Fibroblast of gingiva (primary cell): Measurements from ENCODE around the gene REXO4.

Experiments used
- DNase-seq: peaks from one replicate; pipeline ENCODE4 v3.0.0-alpha.2; 2011; ENCODE audit warnings: low read depth

REXO4 gene

DNA sequence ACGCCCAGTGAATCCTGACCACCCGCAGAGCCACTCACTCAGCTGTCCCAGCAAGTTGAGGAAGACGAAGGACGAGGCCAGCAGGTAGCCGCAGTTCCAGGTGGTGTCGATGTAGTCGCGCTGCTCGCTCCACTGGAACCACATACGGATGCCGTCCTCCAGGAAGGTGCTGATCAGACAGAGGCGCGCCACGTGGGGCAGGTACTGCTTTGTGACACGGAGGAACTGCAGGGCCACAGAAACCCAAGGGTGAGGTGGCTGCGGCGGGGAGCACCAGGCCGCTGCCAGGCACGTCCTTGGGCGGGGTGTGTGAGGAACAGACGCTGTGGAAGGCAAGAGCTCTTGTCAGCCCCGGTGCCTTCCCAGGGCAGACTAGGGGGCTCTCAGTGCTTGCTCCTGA is 50.6 kb downstream of the REXO4 start:
- DNase-seq, result no peak

DNA sequence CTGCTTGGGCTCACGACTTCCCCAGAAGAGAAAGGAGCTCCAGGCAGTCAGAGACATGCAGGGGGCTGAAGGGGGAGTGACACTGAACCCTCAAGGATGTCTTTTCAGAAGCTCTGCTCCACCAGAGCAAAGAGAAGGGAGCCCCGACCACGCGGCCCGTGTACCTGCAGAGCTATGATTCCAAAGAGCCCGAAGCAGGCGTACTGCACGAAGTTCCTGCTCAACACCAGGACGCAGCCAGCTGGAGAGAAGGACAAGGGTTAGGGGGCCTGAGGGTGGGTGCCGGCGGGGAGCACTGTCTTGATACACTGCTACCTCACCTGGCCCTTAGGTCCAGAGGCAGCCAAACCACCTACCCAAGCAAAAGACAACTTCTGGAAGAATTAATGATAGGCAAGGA is 51.4 kb downstream of the REXO4 start:
- DNase-seq, result no peak

DNA sequence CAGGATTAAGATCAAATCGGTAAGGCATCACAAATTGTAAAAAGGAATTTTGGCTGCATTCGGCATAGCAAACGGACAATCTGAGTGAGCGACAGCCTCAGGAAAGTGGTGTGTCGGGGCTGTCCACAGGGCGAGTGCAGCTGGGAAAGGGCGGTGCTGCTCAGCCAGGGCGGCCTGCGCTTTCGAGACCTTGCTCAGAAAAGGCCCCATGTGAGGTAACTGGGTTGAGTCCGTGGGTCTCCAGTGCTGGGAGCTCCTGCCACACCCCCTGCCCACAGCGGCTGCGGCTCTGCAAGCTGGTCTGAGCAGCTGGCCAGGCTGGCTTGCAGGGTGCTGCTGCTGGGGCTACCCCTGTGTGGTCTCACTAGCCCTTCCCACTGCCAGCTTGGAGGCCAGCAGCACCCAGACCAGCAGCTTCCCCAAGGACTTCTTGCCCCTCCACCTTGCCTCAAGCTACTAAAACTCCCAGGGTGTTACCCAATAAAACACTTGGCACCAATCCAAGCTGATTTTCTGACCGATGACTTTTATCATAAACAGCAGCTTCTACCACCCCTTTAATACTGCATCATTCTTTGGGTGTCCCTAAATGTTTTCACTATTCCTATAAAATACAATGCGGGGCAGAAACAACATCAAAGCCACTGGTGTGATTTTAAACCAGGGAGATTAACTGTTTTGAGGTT is 55.3 kb downstream of the REXO4 start:
- no peak for DNase-seq

DNA sequence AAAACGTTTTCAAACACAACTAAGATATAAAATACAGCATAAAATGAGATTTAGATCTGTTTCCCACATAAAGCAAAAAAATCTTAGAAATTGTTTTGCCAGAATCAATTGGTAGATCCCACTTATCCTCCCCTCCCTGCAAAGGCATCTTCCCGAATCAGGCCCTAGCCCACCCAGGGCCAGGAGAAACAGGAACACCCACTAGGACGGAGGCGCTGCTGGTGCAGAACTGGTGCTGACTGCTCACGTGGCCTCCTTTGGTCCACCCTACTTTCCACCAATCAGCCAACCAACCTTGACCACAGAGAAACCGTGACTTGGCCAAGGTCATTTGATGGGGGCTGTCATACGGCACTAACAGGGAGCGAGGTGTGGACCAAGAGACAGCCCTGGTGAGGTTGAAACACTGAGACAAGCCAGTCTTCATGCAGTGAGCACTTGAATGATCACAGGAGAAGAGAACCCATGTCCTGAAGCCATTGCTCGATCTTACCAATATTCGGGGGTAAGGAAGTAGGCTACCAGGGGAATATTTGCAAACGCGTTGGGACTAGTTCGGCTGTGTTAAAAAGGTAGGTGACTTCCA is 56.2 kb downstream of the REXO4 start:
- no peak for DNase-seq

DNA sequence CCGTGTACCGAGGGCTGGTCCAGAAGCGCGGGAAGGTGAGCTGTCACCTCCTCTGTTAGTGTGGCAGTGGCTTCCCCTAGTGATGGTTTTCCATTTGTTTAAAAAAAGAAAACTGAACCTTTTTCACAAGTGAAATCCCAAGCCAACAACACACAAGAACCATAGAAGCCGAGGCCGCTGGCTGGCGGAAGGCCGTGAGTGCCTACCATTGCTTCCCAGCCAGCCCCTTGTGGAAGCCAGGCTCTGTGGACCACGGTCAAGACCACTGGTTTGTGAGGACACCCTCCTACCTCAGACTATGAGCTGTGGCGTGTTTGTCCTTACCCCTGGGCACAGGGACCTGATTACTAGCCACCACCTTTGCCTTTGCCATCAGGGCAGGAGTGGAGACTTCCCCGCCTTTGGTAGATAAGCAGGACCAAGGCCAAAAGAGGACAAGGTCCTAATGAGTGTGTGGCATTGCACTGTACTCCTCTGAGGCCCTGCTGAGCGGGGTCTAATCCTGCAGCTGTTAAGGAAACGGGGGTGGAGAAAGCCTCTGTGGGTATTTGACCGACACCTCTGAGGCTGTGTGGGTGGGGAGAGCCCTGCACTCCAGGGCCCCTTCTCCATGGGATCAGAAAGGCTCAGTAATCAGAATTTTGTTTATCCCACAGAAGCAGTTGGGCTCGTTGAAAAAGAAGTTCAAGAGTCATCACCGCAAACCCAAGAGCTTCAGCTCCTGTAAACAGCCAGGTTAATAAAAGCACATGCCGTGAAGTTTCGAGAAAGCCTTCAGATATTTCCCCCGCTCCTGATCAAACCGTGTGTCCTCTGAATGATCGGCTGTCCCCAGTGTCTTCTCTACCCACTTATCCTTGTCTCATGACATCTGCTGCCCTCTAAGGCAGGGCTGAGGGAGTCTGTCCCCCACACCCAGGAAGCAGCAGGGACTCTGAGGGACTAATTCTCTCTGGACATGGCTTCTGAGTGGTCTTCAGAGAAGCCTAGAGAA is 57.1 kb downstream of the REXO4 start:
- DNase-seq, result no peak

DNA sequence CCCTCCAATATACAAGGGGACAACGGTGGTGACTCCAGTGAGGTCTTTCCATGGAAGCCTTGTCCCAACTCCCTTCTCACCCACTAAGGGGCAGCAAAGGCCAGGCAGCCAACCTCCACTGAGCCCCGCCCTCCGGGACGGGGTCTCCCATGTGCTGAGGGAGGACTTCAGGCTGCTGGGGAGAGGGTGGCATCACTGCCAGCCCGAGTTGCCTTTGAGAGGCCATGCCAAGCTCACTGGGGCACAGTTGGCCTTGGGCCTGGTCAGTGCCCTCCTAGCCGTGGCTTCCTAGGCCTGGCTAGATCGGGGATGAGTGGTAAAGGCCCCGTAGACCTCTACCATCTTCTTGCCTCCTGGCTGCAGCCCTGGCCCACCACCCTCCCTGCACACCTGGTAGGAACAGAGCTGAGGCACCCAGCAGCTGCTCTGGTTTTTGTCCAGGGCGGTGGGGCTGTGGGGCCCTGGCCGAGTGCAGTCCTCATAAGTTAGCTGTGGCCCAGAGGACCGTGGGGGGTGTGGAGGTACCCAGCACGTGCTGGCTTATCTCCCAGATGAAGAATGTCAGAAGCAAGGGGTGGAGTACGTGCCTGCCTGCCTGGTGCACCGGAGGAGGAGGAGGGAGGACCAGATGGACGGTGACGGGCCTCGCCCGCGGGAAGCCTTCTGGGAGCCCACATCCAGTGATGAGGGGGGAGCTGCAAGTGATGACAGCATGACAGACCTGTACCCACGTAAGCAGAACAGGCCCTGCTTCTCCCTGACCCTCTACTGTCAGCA is 58.2 kb downstream of the REXO4 start:
- no peak for DNase-seq

DNA sequence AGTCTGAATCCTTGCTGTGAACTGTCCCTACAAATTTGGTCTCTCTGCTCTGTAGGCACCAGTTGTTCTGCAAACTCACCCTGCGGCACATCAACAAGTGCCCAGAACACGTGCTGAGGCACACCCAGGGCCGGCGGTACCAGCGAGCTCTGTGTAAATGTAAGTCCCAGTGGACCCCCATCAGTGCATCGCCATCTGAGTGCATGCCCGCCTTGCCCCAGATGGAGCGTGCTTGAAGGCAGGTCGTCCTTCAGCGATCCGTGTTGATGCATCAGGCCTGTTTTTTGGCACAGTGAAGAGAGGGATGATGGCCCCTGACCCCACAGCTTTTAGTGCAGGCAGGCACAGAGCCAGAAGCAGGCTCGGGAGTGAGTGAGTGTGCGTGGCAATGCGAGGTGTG is 60.2 kb downstream of the REXO4 start:
- no peak for DNase-seq

DNA sequence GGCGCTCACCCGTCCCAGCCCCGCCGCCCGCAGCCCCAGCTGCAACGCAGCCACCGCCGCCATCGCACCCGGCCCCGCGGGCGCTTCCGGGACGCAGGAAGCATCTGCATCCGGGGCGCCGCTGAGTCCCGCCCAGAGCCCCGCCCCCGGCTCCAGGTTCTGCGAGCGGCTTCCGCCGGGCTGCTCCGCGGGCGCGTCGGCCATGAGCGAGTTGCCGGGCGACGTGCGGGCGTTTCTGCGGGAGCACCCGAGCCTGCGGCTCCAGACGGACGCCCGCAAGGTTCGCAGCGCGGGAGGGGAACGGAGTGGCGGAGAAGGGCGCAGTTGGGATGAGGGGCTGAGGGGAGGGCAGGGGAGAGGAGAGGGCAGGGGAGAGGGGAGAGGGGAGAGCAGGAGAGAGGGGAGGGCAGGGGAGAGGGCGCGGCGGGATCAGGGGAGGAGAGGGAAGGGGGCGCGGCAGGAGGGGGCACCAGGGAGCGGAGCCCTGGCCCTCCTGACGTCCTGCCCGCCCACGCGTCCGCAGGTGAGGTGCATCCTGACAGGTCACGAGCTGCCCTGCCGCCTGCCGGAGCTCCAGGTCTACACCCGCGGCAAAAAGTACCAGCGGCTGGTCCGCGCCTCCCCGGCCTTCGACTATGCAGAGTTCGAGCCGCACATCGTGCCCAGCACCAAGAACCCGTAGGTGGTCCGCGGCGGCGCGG is 61.3 kb downstream of the REXO4 start, which contains the start of the genes SURF1 and SURF2:
Gene SURF1 (minus strand): TSS at position 97 of the 701 bp plus-strand sequence. CDS start 34 bp downstream, at position 63.
Gene SURF2 (plus strand): TSS at position 160 of the 701 bp plus-strand sequence. CDS start 43 bp downstream, at position 203.
- DNase-seq, result peak; percentile 72
